Fibroblast of villous mesenchyme (primary cell): ENCODE measurements around the gene SGK2. TPM values are rescaled to one million over a fixed set of nuclear protein-coding genes. Genes with fewer than 3 reads are reported as not detected.

Source experiments
- DNase-seq: peaks from one replicate; pipeline ENCODE4 v3.0.0-alpha.2; 2010; ENCODE audit warnings: low read depth
- H3K4me3 ChIP-seq: 2 replicates; pipeline ENCODE4 v1.5.1; 2011; ENCODE audit warnings: low read depth, mild to moderate bottlenecking, low read length
- total RNA-seq: library from RNA; depleted of rRNA; stranded (reverse); fragments of >200 nt; gene quantifications from 2 replicates; pipeline ENCODE4 v1.2.3, GENCODE V29; 2012
- TF ChIP-seq, protein P1 (sequence below): IDR thresholded peaks from 2 replicates; pipeline ENCODE4 v1.5.1; 2012; ENCODE audit warnings: low read depth, mild to moderate bottlenecking, low read length; ENCODE audit not compliant: insufficient read depth

Gene SGK2
- total RNA-seq, 1 donor: under 0.01 TPM

DNA sequence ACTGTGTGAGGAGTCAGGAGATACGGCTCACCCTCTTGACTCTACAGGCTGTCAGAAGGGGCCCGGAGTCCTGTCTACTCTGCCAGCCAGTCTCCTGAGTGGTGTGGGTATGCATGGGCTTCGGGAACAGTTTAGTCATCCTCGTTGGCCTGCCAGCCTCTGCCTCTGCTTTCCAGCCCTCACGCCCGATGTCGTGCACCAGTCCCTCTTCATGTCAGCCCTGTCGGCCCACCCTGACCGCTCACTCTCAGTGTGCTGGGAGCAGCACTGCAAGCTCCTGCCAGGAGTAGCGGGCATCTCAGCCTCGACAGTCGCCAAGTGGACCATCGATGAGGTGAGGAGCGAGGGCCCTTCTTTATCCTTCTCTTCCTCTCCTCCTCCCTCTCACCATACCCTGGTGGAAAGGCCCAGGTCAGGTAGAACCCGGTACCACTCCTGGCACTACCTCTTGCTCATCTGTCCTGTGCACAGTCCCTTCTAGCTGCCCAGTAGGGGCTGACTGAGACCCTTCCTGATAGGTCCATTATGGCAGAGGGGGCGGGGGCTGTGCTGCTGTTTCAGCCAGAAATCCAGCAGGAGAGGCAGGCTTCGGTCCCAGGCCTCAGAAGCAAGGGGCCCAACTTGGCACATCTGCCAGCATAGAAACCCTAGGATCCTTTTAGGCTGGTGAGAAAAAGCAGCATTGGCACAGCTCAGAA is 18.7 kb upstream of the SGK2 start:
- no peak for DNase-seq
- no peak overlapping the region for H3K4me3 ChIP-seq
- TF ChIP-seq, protein P1, sequence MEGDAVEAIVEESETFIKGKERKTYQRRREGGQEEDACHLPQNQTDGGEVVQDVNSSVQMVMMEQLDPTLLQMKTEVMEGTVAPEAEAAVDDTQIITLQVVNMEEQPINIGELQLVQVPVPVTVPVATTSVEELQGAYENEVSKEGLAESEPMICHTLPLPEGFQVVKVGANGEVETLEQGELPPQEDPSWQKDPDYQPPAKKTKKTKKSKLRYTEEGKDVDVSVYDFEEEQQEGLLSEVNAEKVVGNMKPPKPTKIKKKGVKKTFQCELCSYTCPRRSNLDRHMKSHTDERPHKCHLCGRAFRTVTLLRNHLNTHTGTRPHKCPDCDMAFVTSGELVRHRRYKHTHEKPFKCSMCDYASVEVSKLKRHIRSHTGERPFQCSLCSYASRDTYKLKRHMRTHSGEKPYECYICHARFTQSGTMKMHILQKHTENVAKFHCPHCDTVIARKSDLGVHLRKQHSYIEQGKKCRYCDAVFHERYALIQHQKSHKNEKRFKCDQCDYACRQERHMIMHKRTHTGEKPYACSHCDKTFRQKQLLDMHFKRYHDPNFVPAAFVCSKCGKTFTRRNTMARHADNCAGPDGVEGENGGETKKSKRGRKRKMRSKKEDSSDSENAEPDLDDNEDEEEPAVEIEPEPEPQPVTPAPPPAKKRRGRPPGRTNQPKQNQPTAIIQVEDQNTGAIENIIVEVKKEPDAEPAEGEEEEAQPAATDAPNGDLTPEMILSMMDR: no peak

DNA sequence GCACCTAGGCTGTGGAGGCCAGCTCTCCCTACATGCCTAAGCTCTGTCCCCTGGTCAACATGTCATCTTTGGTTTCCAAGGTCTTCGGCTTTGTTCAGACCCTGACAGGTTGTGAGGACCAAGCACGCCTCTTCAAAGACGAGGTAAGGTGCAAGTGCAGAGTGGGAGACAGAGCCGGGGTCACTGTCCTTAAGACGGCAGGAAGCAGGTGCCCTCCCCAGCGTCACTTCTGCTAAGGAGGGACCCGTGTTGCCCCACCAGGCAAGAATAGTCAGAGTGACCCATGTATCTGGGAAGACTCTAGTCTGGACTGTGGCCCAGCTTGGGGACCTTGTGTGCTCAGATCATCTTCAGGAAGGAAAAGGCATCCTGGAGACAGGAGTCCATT is 18.2 kb upstream of the SGK2 start:
- H3K4me3 ChIP-seq: no peak overlapping the region
- TF ChIP-seq, protein P1: no peak
- DNase-seq: no peak

DNA sequence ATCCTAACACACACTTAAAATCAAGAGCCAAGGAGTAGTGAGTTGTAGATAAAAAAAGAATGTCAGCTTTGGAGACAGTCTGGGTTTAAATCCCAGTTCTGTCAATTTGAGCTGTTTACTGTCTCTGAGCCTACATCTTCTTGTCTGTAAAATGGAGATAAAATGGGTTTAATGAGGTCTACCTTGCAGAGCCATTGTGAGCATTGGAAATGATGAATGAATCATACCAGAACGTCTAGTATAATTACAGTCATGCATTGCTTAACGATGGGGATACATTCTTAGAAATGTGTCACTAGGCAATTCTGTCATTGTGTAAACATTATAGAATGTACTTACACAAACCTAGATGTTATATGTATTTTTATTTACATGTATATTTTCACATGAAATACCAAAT is 17.6 kb upstream of the SGK2 start:
- no peak for DNase-seq
- TF ChIP-seq, protein P1: no peak

DNA sequence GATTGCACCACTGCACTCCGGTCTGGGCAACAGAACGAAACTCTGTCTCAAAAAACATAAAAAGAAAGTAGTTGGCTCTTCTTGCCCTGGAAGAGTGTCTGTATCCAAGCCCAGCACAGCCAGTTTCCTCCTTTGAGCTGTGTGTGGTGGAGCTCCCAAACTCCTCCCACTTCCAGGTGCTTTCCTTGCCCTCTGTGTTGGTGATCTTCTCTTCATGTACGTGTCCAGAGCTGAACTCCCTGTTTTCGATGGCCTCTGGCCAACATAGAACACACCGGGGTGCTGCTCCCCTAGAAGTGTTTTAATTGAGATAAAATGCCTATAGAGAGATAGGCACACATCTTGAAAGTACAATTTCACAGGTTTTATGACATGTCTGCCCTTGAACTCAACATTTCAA is 16.7 kb upstream of the SGK2 start:
- no peak for DNase-seq
- TF ChIP-seq, protein P1: no peak
- H3K4me3 ChIP-seq: no peak overlapping the region

More for the DNA sequence above, 17.6 kb upstream of the SGK2 start:
- H3K4me3 ChIP-seq: no peak overlapping the region

- H3K4me3 ChIP-seq: no peak overlapping the region
- no peak for DNase-seq
- TF ChIP-seq, protein P1: no peak
Measured at GRCh38 chr20:43542674-43543073, 16.2 kb upstream of the SGK2 start.

- no peak overlapping the region for H3K4me3 ChIP-seq
- TF ChIP-seq, protein P1: no peak
- no peak for DNase-seq
Measured at GRCh38 chr20:43543138-43543537, 15.7 kb upstream of the SGK2 start.

DNA sequence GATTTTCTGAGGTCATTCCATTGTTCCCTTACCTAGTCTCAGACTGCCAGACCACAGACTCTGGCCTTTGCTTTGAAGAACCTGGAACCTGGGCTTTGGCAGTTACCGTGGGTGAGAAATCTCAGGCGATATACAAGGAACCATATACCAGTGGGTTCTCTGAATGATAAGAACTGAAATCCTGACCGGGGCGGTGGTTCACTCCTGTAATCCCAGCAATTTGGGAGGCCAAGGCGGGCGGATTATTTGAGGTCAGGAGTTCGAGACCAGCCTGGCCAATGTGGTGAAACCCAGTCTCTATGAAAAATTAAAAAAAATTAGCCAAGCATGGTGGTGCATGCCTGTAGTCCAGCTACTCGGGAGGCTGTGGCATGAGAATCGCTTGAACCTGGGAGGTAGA is 14.3 kb upstream of the SGK2 start:
- TF ChIP-seq, protein P1: no peak
- DNase-seq: no peak
- H3K4me3 ChIP-seq: no peak overlapping the region
